ENCODE results near the gene YPEL5. TPM values are rescaled to one million over a fixed set of nuclear protein-coding genes. Genes with fewer than 3 reads are reported as not detected.

YPEL5 gene
- total RNA-seq, 1 donor from 2014 or later = 145 TPM

- DNase-seq (ENCODE audit: low spot score) = peak; percentile 88
These were observed 18.3 kb downstream of the YPEL5 start for GRCh38 chr2:30165050-30165520.

DNA sequence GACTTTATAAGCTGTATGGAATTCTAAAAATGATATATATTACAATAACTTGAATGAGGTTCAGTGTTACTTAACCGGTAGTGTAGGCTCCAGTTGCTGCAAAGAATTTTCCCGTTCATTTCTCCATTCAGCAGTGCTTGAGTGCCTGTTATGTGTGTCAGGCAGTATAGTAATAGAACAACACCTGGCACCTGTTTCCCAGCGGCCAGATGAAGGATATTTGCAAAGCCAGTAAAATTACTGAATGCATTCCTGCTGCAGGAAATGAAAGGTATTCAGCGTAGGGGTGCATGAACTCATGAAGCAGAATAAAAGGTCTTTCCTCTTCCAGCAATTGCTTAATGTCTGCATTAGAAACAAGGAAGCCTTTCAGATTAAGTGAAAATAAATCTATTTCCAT is 18.8 kb downstream of the YPEL5 start:
- no peak for DNase-seq (ENCODE audit: low spot score)

- DNase-seq (ENCODE audit: low spot score) = no peak
These were observed 25.8 kb downstream of the YPEL5 start for GRCh38 chr2:30172627-30173026.

DNA sequence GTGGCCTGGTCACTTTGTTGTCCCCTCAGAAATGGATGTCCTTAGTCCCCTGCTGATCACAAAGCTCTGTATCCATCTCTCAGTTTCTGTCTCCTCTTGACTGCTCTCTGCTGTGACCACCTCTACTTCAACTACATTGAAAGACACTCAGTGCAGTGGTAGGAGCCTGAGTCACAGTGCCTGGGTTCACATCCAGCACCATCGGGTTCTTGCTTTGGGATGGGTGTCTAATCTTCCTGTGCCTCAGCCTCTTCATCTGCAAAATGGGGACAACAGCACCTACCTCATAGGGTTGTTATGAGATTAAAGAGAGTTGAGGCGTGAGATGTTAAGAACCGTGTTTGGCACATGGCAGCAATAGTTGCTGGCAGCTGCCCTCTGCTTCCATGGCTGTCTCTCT is 30.6 kb downstream of the YPEL5 start:
- no peak for DNase-seq (ENCODE audit: low spot score)

DNA sequence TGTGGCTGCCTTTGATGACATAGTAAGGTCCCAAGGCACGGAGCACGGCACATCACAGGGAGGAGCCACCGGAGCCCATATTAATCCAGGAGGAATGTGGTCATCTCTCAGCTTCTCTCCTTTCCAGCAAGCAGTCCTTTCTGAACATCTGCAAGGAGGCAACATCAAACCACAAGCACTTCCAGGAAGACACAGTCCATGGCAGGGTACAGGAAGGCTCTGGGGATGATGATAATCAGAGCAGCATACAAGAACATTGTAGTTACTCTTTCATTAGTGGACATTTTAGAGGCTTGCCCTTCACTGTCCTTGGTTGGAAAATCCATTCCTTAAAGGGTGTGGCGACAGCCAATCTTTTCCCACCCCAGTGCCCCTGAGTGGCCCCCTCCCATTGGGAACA is 31.1 kb downstream of the YPEL5 start:
- no peak for DNase-seq (ENCODE audit: low spot score)

DNA sequence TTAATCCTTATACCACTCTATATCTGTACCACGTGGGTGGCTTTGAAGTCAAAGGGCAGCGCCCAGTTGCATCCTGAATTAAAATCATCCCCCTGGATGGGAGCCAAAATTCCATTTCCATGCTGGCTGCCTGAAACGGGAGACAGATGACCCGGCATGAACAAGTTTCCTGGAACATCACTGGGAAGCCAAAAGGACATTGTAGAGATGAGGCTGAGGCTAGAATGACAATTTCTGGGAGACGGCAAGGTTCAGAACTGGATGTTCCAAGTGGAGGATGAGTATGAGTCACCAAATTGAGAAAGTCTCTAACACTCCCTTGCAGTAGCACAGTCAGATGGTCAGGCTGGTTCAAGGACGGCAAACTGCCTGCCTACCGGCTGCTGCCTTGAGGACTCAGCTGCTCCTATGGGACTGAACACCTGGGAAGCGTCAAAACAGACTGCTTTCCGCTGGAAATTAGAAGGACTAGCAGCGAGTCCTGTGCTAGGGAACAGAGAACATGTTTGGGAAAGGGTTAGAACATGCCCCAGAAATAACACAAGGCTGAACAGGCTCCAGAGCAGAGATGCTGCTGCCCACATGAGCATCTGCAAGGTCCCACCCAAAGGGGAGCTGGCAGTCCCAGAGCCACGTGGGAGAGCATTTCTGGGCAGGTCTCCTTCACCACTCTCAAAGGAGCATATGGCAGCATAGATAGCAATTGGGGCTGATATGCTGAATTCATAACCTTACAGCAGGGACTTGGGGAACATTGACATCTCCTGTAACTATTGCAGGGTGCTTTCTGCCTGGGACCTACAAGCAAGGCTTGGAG is 32.0 kb downstream of the YPEL5 start:
- peak; percentile 48 for DNase-seq (ENCODE audit: low spot score)

- no peak for DNase-seq (ENCODE audit: low spot score)
These were observed 32.7 kb downstream of the YPEL5 start for GRCh38 chr2:30179536-30179935.

DNA sequence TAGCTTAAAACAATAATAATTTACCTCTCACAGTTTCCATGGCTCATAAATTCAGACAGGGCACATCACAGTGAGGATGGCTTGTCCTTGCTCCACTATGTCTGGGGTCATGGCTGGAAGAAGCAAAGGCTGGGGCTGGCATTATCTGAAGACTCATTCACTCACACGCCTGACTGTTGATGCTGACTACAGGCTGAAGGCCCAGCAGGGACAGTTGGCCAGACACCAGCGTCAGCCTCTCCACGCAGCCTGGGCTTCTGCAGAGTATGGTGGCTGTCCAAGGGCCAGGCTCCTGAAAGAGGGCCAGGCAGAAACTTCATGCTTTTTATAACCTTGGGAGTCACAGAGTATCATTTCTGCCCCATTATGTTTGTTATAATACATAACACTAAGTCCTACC is 33.4 kb downstream of the YPEL5 start:
- no peak for DNase-seq (ENCODE audit: low spot score)

DNA sequence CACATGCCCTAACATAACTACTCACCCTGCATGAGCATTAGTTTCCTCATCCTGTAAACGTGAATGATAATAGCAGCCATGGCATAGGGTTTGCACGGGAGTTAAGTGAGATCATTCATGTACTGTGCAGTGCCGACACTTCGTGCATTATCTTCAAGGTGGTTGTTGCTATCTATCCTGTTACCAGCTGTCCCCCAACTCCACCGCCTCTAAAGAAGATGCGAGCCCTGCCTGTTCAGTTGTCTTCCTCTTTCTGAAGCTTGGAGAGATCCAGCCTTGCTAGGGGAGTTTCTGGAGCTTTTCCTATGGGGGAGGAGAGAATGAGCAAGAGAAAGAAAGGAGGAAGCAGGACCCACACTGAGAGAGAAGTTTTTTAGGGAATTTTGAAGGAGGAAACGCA is 34.4 kb downstream of the YPEL5 start:
- no peak for DNase-seq (ENCODE audit: low spot score)

DNA sequence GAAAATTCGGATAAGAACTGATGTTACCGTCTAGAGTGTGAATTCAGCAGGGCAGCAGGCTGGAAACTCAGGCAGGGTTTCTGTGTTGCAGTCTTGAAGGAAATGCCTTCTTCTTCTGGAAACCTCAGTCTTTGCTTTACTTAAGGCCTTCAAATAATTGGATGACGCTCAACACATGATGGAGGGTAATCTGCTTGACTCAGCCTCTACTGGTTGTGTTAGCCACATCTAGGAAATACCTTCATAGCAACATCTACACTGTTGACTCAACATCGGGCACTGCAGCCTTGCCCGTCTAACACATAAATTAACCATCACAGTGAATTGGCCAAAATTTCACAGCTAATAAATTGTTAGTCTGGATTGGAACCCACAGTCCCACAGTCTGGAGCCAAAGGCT is 37.2 kb downstream of the YPEL5 start:
- DNase-seq (ENCODE audit: low spot score) = no peak

- no peak for DNase-seq (ENCODE audit: low spot score)
These were observed 38.4 kb downstream of the YPEL5 start for GRCh38 chr2:30185178-30185577.

DNA sequence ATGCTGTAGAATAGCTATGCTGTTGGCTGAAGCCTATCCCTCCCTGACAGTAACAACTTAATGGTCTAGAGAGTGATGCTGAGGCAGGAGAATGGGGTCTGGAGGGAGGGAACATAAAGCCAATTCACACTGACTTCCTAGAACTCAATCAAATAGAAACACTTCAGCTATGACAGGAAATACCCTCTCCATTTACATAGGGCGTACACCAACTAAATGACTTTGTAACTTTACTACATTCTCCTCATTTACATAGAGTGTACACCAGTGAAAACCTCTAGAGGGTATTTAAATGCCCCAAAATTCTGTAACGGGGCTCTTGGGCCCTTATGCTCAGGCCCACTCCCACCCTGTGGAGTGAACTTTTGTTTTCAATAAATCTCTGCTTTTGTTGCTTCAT is 41.5 kb downstream of the YPEL5 start:
- no peak for DNase-seq (ENCODE audit: low spot score)

DNA sequence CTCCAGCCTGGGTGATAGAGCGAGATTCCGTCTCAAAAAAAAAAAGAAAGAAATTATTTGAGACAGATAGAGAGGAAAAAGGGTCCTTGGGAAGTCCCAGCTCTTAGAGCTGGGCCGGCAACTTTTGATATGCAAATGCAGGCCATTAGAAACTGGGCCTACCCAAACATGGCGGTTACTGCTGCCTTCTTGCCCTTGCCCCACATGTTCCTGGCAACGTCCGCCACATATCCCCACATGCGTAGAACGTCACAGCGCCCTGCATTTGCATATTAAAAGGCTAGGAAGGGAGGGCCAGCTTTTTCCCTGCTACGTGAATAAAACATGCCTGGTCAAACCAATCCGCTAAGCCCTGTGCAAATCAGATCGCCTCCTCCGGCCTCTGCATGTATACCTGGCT is 43.8 kb downstream of the YPEL5 start:
- no peak for DNase-seq (ENCODE audit: low spot score)

GRCh38 chr2:30191107-30191506 is 44.3 kb downstream of the YPEL5 start:
- no peak for DNase-seq (ENCODE audit: low spot score)

GRCh38 chr2:30191819-30192271 is 45.0 kb downstream of the YPEL5 start:
- peak; percentile 41 for DNase-seq (ENCODE audit: low spot score)

- peak; percentile 38 for DNase-seq (ENCODE audit: low spot score)
These were observed 45.5 kb downstream of the YPEL5 start for GRCh38 chr2:30192314-30192713.

- peak; percentile 85 for DNase-seq (ENCODE audit: low spot score)
These were observed 46.4 kb downstream of the YPEL5 start for GRCh38 chr2:30193104-30193681.

DNA sequence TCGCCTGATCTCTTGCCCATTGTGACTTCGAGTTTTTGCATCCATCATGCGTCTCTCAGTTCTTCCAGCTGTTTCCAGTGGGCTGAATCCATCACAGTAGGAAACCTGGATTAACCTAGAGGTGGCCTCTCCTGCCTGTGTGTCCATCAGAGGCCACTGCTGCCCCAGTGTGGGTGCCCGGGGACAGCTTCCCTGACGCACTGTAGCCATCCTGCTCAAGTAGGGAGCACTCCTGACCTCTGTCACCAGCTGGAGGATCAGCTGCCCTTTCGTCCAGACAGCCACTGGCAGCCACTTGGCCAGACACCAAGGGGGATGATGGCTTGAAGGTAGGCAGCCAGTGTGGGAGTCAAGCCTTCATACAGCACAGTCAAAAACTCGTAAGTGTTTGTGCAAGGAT is 47.6 kb downstream of the YPEL5 start:
- no peak for DNase-seq (ENCODE audit: low spot score)

GRCh38 chr2:30195016-30195415 is 48.2 kb downstream of the YPEL5 start:
- DNase-seq (ENCODE audit: low spot score) = no peak

- DNase-seq (ENCODE audit: low spot score) = no peak
These were observed 50.9 kb downstream of the YPEL5 start for GRCh38 chr2:30197570-30198192.

- peak; percentile 77 for DNase-seq (ENCODE audit: low spot score)
These were observed 55.2 kb downstream of the YPEL5 start for GRCh38 chr2:30201990-30202389.

GRCh38 chr2:30203156-30203555 is 56.3 kb downstream of the YPEL5 start:
- DNase-seq (ENCODE audit: low spot score) = no peak

GRCh38 chr2:30204281-30204680 is 57.5 kb downstream of the YPEL5 start:
- no peak for DNase-seq (ENCODE audit: low spot score)
